Erythroblast (primary cell): ENCODE data around the gene EXOC6B.

Source experiments
- GATA1 ChIP-seq: IDR thresholded peaks from 2 replicates; pipeline ENCODE4 v1.6.1; 2011; ENCODE audit warnings: low read depth, mild to moderate bottlenecking, control low read depth, low read length, moderate library complexity
- POLR2A ChIP-seq: IDR thresholded peaks from 2 replicates; pipeline ENCODE4 v1.6.1; 2011; ENCODE audit warnings: mild to moderate bottlenecking, low read length

DNA sequence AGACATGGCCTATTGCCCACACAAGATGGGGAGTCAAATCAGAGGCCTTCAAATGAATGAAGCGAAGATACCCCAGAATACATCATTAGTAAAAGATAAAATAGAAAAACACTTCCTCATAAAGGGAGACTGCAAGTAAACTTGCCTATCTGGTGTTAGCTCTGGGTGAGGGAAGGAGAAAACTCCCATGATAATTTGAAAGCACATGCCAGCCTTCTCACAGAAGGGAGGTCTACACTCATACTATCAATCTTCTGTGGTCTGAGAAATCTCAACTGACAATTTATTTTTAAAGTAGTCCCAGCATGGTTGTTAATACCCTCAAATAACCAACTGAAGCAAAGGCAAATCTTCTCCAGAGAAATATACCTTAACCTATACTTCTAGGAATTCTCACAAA lies 75.4 kb downstream of the EXOC6B start:
- TF ChIP-seq POLR2A (no peak), GATA1 (no peak)
